ENCODE data around the gene CAPZB.

Gene CAPZB

GRCh38 chr1:19447550-19447949 is 37.8 kb downstream of the CAPZB start:
- DNase-seq = no peak

GRCh38 chr1:19445417-19446342 is 39.7 kb downstream of the CAPZB start:
- no peak for DNase-seq

DNA sequence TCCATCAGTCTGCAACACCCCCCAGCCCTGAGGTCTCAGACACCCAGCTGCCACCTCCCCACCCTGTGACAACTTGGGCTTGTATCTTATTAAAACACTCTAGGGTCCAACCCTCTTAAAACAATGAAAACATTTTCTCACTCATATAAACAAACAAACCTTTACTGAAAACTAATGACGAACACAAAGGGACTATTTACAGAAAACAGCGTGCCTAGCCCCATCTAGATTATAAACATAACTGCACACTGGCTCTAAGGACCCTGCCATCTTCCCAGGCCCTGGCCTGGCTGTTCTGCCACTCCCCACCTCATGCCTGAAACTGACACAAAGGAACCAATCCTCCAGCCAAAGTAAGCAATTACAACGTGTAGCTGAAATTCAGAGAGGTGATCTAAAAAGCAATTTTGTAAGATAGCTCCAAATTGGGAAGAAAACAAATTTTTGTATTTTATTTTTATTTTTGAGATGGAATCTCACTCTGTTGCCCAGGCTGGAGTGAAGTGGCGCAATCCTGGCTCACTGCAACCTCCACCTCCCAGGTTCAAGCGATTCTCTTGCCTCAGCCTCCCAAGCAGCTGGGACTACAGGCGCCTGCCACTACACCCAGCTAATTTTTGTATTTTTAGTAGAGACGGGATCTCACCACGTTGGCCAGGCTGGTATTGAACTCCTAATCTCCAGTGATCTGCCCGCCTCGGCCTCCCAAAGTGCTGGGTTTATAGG is 40.9 kb downstream of the CAPZB start:
- DNase-seq = no peak

DNA sequence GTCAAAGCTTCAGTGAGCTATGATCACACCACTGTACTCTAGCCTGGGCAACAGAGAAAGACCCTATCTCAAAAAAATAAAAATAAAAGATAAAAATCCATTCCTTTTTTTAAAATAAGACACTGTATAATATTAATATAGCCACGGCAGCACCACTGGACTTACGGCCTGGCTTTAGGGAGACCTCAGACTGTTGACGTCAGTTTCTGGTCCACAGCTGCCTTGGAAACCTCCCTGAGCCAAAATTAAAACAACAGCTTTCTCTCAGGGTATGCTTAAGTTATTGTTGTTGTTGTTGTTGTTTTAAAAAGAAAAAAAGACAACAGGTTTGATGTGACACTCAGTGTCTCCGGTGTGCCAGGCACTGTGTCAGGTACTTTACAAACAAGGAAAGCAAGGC is 42.0 kb downstream of the CAPZB start:
- DNase-seq = no peak

DNA sequence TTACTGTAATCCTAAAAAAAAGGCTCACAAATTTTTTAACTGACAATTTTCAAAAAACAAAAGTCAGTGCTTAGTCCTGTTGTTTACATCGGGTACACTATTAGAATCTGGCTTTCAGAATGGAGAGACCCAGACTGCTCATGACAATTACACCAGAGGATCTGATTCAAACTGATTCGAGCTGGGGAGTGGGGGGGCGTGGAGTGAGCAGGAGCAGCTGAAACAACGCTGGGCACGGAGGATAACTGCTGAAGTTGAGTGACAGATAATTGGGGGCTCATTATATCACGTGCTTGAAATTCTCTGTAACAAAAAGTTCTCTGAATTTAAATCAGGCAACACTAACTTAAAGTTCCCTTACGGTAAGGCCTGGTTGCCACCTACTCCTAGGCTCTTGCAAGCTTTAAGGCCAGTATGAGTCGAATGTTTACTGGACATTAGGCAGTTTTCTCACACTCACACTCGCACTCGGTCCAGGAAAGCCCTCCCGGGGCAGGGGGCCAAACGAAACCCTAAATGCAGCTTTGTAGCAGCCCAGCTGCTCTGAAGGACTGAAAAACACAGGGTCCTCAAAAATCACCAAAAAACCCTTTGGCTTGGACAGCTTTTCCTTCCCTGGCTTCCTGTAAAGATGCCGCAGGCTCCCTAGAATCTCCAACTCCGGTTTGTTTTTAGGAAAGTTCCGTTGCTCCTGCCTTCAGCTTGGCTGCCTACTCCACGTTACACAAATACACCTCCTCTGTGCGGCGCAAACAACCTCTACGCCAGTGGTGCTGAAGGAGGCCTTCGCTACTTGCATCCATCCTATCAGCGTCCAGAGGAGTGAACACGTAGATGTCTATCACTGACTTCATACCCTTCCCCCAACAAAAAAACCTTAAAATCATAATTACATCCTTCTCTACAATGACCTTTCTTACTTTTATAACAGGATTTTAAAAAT is 42.9 kb downstream of the CAPZB start:
- no peak for DNase-seq

- no peak for DNase-seq
These were observed 44.1 kb downstream of the CAPZB start for GRCh38 chr1:19441048-19441780.

DNA sequence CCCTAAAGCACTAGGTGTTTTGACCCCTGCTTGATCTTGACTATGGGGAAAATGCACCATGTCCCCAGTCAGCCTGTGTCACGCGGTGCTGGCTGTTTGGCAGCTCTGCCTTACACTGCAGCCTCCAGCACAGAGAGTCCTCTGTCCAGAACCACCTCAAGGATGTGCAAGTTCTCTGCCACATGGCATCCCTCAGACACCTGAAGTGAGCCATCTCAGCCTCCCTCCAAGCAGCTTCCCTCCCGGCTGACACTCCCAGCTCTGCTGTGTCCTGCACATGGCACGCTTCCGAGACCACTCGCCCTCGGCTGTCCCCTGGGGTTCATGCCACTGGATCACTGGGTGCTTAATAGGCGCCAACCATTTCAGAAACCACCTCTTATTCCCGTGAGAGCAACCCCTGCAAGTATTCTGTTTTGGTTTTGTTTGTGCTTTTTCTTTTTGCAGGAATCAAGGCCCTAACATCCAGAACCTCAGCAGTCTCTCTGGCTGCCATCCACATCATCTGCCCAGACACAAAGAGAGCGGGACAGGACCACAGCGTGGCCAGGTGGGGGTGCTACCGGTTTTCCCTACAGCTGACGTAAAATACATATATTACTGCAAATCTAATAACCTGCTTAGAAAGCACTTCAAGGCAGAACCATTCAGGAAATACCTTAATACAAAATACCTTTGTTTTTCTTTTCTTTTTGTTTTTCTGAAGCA is 45.7 kb downstream of the CAPZB start:
- no peak for DNase-seq

DNA sequence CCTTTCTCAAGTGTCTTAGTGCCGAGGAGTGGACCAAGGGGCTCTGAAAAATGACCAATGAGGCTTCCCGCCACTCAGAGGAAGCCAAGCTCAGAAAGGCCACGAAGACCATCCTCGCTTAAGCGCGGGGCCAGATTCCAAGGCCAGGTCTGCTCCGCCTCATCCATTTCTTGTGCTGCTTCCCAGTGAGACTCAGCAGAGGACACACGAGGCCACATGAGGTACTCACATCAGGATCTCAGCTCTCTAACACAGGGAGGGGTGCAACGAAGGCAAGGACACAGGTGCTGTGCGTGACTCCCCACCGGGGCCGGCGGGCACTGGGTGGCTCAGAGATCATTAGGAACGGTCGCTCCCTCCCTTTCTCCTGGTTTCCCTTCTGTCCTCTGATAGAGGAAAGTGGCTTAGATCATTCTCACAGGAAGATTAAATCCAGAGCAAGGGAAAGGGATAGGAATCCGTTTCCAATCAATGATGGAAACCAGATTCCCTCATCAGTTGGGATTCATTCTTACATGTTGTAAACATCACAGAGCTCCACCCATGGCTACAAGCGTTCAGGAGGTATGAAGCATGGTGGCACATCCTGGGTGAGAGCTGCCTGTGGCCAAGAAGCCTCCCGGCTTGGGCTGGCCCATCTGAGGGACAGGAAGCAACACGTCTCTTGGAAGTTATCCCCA is 46.7 kb downstream of the CAPZB start:
- DNase-seq = no peak

GRCh38 chr1:19437891-19438294 is 47.4 kb downstream of the CAPZB start:
- no peak for DNase-seq

- DNase-seq = peak; percentile 78
These were observed 48.4 kb downstream of the CAPZB start for GRCh38 chr1:19436716-19437476.

DNA sequence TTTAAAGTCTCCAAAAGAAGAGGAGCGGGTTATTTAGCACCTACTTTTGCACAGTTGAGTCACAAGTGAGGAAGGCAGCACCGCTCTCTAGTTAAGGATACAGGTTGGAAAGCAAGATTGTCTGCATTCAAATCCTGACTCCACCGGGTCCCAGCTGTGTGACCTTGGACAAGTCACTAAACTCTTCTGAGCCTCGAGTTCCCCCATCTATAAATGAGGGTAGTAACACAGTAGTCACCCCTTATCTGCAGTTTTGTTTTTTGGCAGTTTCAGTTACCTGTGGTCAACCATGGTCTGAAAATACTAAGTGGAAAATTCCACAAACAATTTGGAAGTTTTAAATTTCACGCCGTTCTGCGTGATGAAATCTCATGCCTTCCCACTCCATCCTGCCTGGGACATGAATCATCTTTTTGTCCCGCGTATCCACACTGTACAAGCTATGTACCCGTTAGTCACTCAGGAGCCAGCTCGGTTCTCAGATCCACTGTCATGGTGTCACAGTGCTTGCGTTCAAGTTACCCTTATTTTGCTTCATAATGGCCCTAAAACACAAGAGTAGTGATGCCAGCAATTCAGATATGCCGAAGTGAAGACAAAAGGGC is 49.4 kb downstream of the CAPZB start:
- DNase-seq = peak; percentile 83

GRCh38 chr1:19435181-19435580 is 50.2 kb downstream of the CAPZB start:
- peak; percentile 54 for DNase-seq

GRCh38 chr1:19433719-19433998 is 51.7 kb downstream of the CAPZB start:
- no peak for DNase-seq

DNA sequence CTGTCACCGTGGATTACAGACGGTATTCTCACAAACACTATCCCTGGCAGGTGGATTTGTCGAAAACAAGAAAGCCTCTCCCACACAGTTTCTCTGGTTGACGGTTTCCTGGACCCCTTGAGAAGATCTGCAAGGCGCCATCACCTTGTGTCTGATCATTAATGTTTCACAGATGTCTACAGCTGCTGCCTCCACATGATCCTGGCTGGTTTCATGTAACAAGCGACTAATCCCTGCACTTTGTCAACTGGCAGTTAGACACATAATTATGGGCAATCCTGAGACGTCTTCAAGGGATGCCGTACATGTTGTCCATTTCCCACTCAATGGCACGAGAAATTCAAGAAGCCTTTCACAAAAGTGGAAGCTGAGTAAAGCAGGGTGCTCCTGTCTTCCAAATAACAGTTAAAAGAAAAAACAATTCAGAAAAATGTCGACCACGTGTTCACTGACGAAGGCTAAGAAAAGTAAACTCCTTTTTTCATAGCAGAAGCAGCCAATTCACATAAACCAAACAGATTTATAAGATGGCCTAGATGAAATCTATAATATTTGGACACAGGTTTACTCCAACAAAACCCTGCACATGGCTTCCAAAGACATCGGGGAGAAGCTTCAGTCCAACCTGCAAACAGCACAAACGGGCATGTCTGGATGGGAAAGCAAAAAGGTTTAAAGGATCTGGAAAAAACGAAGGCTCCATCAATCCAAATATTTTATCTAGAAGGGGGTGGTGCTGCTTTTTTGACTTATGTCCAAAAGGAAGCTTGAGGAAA is 52.2 kb downstream of the CAPZB start:
- no peak for DNase-seq

GRCh38 chr1:19430121-19431068 is 54.9 kb downstream of the CAPZB start:
- peak; percentile 36 for DNase-seq

DNA sequence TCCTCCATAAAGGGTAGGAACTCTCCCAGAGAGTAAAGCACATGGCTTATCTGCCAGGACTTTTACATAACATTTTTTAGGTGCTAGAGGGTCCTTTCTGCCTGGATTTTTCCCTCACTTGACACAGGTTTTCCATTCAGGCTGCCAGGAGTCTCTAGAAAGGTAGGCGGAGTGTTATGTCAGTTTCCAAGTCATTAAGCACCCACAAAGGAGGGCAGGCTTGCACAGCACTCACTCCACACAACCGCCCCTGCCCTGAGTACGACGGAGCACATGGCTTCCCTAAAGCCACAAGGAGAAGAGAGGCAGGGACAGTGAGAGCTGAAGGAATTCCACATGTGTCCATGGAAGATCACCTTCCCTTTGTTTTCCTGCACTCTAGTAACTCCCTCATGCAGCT is 55.7 kb downstream of the CAPZB start:
- no peak for DNase-seq

DNA sequence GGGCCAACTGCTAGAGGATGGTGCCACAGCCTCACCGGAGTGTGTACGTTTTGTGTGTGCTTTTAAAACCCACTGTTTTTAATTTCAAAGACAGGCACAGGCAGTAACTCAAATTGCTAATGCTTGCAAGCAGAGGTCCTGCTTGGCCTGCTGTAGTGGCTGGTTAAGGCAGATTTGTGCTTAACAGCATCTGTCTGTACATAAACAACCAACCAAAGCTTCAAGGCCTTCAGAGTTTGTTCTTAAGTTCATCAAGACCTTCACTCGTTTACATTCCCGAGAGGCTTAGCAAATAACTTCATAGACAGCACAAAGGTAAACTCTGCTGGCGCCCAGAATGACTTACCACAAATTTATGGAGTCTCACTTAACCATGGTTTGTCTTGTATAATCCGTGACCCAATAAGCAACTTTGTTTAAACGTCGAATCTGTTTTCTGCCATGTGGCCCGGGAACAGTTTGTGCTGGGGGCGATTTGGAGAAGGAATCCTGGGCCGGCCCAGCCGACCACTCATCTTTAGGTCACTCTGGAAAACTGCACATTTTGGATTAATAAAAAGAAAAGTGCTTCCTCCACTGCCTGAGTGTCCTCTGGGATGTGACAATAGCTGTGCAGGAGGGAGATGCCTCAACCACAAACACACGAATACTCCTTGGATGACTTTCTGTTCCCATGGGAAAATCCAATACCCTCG is 58.1 kb downstream of the CAPZB start:
- DNase-seq = no peak
